C1 segment of cervical spinal cord (tissue), 14 donors: ENCODE data around the gene DUSP6.

Experiments used
- DNase-seq, 14 donors: peaks; one replicate each; lab custom pipeline; 2025; lab: John Stamatoyannopoulos, UW

Gene DUSP6, protein sequence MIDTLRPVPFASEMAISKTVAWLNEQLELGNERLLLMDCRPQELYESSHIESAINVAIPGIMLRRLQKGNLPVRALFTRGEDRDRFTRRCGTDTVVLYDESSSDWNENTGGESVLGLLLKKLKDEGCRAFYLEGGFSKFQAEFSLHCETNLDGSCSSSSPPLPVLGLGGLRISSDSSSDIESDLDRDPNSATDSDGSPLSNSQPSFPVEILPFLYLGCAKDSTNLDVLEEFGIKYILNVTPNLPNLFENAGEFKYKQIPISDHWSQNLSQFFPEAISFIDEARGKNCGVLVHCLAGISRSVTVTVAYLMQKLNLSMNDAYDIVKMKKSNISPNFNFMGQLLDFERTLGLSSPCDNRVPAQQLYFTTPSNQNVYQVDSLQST

DNA sequence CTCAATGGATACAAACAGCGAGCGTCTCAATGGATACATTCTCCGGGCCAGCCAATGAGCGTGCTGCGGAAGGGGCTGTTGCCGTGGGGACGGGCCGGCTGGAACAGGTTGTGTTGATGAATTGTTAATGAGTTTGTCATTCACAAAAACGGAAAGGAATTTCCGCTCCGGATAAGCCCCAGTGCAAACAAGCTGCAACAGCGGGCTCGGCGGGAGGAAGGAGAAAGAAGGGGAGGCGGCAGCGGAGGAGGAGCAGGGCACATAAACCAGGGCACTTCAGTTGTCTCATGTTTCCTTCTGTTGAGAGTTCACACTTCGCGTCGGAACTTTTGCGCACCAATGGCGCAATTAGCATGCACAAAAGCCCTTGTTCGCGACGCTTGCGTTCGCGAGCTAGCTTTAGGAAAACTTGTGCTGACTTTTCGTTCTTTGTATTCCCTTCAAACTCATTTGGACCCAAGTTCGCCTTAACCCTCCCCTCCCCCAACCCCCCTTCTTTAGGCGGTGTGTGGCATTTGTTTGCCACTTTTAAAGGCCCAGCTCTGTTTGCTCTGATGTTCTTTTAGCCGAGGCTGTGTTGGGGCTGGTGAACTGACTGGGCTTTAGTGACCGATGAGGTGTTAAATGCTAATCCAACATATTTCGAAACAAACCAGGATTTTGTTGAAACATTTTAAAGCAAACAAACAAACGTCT is at the start of gene DUSP6:
Gene DUSP6 (minus strand): TSS at position 10 of the 696 bp plus-strand sequence. CDS start 462 bp downstream, outside the sequence.
- peak in 13 of 14 donors; percentile 54 to 94 (median 83) for DNase-seq

DNA sequence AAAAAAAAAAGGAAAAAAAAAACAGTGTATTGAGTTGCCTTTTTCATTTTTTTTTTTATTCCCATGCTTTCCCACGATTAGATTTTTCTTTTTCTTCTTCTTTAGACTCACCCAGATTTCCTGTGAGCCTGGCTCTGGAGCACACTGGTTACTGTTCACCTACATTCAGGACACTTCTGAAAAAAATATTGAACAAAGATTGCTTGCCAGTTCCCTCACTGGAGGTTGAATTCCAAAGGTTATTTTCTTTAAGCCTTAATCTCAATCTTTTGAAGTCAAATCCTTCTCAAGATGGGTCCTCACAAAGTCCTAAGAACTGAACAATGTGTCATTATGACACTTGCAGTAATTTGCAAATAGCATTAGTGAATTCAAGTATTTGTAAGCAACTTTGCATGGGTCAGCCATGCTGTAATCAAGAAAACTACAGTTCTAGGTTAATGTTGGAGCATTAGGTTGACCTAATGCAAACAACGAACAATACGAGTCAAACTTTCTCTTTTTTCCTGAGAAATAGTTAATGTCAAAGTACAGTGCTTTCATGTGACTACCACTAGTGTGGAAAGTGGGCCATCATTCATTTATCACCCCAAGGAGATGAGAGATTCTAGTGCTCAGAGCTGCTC is 49.2 kb upstream of the DUSP6 start:
- no peak for DNase-seq

DNA sequence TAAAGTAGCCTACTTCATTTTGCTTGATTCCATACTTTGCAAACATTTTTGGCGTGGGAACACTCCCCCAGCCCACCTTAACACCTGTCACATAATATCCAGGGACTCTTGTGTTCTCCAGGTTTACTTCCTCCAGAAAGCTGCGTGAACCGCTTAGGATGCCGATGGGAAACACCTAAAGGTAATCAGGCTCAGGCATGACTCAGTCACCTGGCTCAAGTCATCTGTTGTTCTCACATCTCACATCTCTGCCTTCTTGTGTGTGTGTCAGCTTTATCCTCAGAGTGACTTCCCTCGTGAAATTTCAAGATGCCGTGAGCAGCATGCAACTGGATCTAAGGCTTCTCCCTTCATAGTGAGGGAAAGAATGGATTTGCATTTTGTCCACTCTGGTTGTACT is 48.1 kb upstream of the DUSP6 start:
- no peak for DNase-seq

- no peak for DNase-seq
These were observed 43.4 kb upstream of the DUSP6 start for GRCh38 chr12:89395712-89396111.

DNA sequence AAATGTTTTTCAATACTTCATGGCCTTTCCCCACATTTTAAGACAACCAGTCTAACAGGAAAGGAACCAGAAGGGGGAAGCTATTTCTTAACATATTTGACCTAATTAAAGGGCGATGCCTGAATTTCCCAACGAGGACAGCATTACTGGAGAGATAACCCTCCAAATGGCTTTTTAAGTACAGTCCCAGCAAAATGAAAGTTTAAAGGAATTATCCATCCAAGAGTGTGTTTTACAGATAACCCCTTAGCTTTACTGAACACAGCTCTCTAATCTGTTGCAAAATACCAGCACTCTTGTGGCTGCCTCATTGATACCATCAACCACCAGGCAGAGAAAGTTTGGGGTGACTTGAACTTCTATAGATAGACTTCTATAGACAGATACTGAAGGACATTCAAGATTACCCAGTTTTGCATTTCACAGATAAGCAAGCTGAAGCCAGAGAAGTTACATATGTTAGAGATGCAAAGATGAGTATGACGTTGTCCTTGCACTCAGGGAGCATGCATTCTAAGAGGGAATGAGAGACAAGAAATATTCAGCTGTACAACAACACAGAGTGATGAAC is 41.3 kb upstream of the DUSP6 start:
- no peak for DNase-seq

DNA sequence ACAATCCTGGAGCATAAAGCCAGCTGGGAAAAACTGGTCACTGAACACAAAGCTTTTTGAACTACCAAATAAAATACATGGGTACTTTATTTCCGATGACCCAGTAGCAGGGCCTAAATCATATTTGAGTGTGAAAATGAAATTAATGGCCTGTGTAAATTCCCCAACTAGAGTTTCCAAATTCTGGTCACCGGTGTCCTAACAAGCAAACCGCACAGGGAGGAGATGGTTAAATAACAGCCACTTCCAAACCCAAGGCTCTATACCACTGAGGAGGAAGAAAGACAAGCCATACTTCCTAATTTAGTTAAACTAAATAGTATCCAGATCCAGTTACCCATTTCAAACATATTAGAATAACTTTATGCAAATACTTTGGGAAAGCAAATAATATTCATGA is 40.1 kb upstream of the DUSP6 start:
- DNase-seq, result no peak

DNA sequence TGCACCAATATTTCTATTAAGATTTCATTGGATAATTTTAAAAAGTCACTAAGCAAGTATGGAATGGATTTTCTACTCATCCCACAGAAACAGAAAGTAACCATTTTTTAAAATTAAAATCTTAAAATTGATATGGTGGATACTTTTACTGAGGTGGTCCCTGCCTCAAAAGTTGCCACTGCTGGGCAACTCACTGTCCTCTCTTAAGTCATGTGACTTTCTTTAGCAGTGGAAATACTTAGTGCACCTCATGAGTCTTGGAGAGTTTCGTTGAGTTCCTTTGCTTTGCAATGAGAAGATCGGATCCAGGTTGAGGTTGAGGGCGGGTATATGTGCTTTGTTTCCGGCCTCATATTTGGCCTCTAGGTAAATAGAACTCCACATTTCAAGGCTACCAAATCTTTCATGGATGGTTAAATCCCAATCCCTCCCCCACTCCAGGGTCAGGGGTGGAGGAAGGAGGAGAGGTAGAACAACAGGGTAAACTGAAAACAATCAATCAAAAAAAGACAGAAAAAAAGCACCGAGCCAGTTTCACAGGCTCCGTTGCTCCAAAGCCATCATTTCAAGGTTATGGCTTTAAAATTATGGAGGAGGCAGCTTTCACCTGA is 39.5 kb upstream of the DUSP6 start:
- no peak for DNase-seq

DNA sequence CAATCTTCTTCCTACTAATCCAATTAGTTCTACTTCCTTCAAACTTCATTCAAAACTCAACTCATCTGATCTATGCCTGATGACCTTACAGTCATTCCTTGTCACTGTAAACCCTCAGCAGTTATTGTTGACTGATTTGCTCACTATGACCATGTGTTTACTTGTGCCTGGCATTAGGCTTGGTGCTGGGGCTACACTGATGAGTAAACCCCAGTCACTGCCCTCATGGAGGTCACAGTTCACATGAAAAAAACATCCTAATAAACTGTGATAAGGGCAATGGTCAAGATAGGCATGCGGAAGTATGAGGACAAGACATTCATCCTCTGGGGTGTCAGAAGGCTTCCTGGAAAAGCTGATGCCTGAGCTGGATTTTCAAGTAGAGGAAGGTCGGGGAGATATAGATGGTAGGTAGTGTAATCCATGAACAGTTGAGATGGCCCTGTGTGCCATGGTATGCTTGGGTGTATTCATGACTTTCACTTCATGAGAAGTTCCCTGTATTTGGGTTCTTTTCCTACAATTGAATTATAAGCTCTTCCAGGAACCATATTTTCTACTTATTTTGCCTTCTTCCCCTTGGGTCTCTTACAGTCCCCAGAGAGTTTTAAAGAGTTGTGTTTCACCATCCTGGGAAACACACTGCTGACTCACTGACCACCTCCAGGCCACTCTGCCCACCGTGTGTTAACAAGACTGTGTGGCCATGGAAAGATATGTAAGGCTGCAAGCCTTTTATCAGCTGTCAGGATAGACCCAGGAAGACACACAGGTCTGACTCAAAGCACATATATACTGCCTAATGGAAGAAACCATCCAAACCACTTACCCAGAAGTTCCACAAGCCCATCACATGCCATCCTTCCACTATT is 38.7 kb upstream of the DUSP6 start:
- no peak for DNase-seq

DNA sequence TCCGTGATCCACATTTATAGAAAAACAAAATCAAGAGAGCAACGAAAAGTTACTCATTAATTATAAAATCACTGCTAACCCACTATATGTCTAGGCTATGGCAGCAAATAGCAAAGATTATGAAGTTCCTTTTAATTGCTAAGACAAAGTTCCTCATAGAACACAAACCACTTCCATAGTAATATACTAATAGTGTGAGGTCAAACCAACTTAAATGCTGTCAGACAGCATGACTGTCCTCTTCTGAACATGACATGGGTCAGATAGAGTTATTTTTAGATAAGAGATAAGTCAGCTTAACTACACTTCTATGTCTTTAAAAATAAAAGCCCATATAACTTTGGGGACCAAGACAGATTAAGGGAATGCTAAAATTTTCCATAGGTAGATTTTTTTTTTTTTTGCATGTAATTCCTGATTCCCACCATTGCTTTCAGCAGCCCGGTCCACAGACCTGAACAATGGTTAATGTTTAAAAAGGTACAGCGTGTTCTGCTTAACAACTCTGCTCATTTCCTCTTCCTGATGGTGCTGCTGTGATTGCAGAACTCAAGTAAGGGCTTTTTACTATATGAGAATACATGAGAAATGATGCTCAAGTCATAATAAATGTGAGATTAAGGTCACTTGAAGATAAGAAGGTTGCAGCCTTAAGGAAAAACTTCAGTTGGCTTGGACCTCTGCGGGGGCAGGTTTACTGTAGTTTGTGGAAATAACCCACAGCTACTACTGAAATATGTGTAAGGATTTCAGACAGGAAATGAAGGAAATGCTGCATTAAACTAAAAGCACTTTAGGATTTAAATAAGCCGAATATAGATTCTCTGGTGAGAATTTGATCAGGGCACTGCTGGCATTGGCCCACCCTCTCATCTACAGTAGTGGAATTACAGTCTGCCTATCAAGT is 37.7 kb upstream of the DUSP6 start:
- no peak for DNase-seq

DNA sequence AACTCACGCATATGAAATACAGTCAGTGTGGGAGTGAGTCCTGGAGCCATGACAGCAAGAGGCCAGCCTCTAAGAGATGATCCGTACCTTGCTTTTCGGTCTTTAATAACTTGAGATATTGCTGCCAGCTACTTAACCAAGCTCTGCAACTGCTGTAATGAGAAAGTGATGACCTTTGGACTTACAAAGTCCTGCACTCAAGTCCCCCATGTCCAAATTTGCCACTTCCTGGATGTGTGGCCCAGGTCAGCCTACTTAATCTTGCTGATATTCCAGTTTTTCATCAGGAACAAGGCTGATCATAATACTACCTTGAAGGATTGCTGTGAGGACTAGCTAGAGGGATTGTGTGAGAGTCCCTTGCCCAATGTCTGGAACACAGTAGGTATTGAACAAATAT is 33.8 kb upstream of the DUSP6 start:
- no peak for DNase-seq

GRCh38 chr12:89384807-89385206 is 32.5 kb upstream of the DUSP6 start:
- no peak for DNase-seq

DNA sequence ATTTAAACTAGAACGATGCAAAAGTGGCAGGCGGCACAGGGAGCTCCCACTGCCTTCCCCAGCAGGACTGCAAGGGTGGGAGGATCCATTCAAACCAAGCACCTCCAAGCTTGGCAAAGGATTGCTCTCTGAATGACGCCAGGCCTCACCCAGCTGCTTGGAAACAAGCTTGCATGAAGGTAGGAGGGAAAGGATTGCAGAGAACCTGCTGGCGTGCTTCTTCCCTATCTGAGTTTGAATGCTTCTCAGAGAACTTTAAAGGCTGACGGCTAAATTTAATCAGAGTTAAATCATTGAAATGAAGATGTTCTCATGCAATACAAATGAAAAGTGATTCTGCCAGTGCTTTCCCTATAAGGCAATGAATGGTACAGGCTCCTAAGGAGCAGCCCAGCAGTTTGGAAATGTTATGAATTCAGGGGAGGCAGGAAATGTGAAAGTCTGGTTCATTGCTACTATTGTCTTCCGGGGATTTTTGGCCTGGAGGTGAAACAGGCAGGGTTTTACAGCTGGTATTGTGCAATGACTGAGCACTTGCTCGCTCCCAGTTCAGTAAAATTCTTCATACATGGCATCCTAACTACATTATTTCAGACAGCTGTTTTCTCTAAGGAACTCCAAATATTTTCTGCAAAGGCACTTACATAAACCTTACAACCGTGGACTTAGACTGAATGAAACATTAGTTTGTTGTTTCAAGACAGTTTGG is 31.9 kb upstream of the DUSP6 start:
- peak in 1 of 14 donors; percentile 18 for DNase-seq

DNA sequence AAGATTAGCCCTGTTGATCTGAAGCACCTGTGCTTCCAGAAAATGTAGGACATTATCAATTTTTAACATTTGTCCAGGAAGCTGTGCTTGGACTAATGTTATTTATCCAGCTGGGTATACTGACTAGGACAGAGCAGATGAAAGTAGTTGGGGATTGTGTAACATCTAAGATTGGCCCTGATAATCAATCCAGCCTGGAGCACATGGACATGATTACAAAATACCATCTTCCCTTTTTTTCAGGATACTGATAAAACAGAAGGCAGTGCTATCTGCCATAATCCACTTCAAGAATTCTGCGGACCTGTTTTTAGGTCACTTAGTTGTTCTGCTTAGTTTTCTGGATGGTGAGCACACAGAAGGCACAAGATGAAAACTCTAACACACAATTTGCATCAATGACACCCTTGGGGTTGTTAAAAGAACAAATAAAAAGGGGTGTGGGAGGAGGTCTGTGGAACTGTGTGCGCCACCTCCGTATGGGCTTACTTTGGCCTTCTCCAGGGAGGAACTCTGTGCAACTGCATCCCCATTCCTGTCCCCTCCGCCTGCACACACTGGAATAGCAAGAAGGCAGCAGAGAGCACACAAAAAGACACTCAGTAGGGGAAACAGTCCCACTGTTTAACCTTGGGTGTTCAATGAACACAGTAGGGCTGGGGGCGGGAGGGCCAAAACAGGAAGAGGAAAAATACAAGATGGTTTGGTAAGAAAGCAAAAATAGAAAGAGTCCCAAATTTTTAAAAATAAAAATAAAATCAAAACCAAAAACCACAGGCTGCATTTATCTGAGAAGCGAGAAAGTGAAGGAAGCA is 31.1 kb upstream of the DUSP6 start:
- DNase-seq, result no peak

DNA sequence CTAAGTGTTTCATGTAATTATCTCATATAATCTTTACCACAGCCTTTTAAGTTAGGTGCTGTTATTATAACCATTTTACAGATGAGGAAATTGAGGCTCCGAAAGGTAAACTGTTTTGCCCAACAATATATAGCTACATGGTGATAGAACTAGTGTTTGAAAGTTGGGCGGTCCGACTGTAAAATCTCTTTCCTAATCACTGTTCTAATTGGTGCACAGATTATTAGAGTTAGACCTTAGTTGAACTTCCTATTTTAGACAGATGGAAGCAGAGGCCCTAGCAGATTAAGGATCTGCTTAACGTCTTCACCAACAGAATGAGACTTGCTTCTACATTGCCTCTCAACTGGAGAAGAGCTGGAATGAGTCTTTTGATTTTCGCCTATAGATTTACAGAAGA is 30.0 kb upstream of the DUSP6 start:
- no peak for DNase-seq

DNA sequence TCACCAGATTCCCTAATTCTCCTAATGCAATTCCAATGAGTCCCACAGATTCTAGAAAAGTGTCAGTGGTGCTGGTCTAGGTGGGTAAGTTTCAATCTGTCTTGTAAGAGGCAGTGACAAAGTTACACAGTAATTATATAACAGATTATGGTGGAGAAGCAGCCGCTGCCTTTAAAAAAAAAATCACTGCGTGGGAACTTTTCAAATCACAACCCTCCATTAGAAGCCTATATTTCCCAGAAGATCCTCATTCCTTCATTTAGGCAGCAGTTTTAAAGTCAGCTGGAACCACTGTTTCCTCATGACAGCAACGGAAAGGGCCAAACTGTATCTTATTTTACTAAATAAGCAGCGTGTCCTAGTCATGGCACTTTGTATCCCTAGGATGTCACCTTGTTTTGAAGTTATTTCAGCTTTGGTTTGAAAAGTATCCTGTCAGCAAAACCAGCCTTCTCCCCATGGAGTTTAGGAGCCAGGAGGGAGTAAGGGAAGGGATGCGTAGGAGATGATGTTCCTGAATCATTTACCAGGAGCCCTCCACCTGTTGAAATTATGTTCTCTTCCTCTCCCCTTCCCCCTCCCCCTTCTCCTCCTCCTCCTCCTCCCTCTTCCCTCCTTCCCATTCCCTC is 27.7 kb upstream of the DUSP6 start:
- DNase-seq, result no peak

DNA sequence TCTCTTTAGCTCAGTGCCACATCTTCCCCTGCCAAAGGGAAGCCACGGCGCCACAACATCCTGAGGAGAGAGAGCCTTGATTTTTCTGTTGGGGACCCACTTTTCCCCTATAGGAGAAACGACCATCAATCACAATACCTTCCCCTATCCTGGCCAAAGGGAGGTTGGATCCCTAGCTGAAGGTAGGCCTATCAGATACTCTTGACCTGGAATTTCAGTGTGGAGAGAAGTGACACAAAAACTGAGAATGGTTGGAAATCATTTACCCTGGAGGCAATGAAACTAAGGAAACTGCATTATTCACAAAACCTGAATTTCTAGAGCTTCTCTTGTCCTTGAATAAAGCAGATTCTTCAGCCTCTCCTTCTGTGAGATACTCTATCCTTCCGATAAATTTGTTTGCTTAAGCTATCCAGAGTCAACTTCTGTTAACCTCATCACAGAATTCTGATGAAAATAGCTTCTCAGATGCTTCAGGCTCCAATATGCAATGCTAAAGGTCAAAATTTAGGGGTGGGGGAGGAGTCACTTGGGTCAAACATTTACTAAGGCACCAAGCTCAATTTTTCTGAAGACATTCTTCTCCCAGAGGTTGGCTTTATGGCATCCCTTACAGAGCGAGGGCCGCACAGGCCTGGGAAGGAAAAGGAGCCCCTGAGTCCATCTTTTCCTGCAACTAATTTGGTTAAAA is 27.0 kb upstream of the DUSP6 start:
- no peak for DNase-seq

GRCh38 chr12:89376844-89377243 is 24.5 kb upstream of the DUSP6 start:
- no peak for DNase-seq
